Breast epithelium (tissue), 4 donors: ENCODE data around the gene CNBD2. TPM values are rescaled to one million over a fixed set of nuclear protein-coding genes. Genes with fewer than 3 reads are reported as not detected.
"Not testable (repeated sequence)": the region's sequence is repeated elsewhere in the genome, so short reads cannot be mapped to it uniquely, and the experiment has no call there.

Experiments used
- DNase-seq, 2 donors: peaks; one replicate each; pipeline ENCODE4 v3.0.0-alpha.2; 2019; ENCODE audit warnings: low spot score in 2 of 2
- H3K27ac ChIP-seq, 2 donors: fragments of 200-600 bp; sonication (generic) in 1 of 2; one replicate each; pipeline ENCODE4 v1.5.1; 2016 to 2019; ENCODE audit warnings: mild to moderate bottlenecking in 1 of 2
- H3K27me3 ChIP-seq, 2 donors: fragments of 200-600 bp; sonication (generic) in 1 of 2; one replicate each; pipeline versions ENCODE4 v1.5.1 to v1.6.0; 2017 to 2019; ENCODE audit warnings: control low read depth in 1 of 2, mild to moderate bottlenecking in 1 of 2
- H3K36me3 ChIP-seq: fragments of 200-600 bp; one replicate; pipeline ENCODE4 v1.5.1; 2019
- H3K4me1 ChIP-seq, 2 donors: fragments of 200-600 bp; sonication (generic); one replicate each; pipeline ENCODE4 v1.5.1; 2016 to 2019; ENCODE audit warnings: control low read depth in 1 of 2
- H3K4me3 ChIP-seq, 3 donors: fragments of 200-600 bp; sonication (generic); 1 replicate in 2 of 3; 2 replicates in 1 of 3; pipeline ENCODE4 v1.5.1; 2016 to 2019; ENCODE audit warnings: mild to moderate bottlenecking in 3 of 3, moderate library complexity in 2 of 3
- H3K9me3 ChIP-seq, 2 donors: fragments of 200-600 bp; sonication (generic) in 1 of 2; one replicate each; pipeline ENCODE4 v1.5.1; 2016 to 2019; ENCODE audit warnings: control low read depth in 1 of 2
- CTCF ChIP-seq, 3 donors: fragments of 450-650 bp; IDR thresholded peaks; one replicate each; pipeline ENCODE4 v1.5.1; 2016 to 2017; ENCODE audit warnings: antibody characterized with exemption in 3 of 3, mild to moderate bottlenecking in 3 of 3, moderate library complexity in 3 of 3
- POLR2A ChIP-seq: fragments of 450-650 bp; IDR thresholded peaks from one replicate; pipeline ENCODE4 v1.6.1; 2016; ENCODE audit warnings: antibody characterized with exemption, mild to moderate bottlenecking, moderate library complexity
- POLR2AphosphoS5 ChIP-seq, 3 donors: sonication (generic); formaldehyde crosslinking; IDR thresholded peaks; one replicate each; pipeline ENCODE4 v1.6.1; 2017; ENCODE audit warnings: antibody characterized with exemption in 3 of 3
- intact Hi-C: fragments of 100-400 bp; cut with DNase I; formaldehyde crosslinking; loops from one replicate; pipeline ENCODE4 v1.15.1; 2023; ENCODE audit warnings: low total_unique reads
- total RNA-seq, 3 donors: library from RNA; depleted of rRNA; stranded (reverse); fragments of >200 nt; gene quantifications; one replicate each; pipeline ENCODE4 v1.1.0, GENCODE V29; 2016

CNBD2 gene
- total RNA-seq, 3 donors from 2014 or later: 2.2 to 6.7 (median 2.3) TPM

GRCh38 chr20:35994994-35995453 lies 26.6 kb downstream of the CNBD2 start:
- Histone ChIP-seq H3K4me1 (no peaks in the 10 kb centered on the region), H3K9me3 (peaks cover 0 to 3% of the 10 kb centered on the region in 2 donors), H3K4me3 (no peak overlapping the region), H3K36me3 (no peaks in the 10 kb centered on the region), H3K27me3 (no peaks in the 10 kb centered on the region), H3K27ac (no peak overlapping the region)
- intact Hi-C loops: no loop called here
- TF ChIP-seq POLR2A (no peak), CTCF (IDR thresholded peaks at IDR 0.05) (peak; percentile 66 to 91 (median 82)), POLR2AphosphoS5 (IDR thresholded peaks at IDR 0.05) (no peak)
- peak; percentile 72 to 84 for DNase-seq

- H3K36me3 ChIP-seq, H3K4me3 ChIP-seq, H3K9me3 ChIP-seq, DNase-seq, H3K4me1 ChIP-seq, H3K27ac ChIP-seq, H3K27me3 ChIP-seq, intact Hi-C loops: not testable (repeated sequence)
Measured at GRCh38 chr20:35996492-35996891, 28.1 kb downstream of the CNBD2 start.

GRCh38 chr20:36001331-36001730 lies 32.9 kb downstream of the CNBD2 start:
- H3K27ac ChIP-seq, H3K36me3 ChIP-seq, intact Hi-C loops, H3K4me3 ChIP-seq, H3K27me3 ChIP-seq, H3K9me3 ChIP-seq, DNase-seq, H3K4me1 ChIP-seq: not testable (repeated sequence)

GRCh38 chr20:36002855-36003254 lies 34.5 kb downstream of the CNBD2 start:
- no peak for TF ChIP-seq CTCF (IDR thresholded peaks at IDR 0.05)
- no peak for TF ChIP-seq POLR2AphosphoS5 (IDR thresholded peaks at IDR 0.05)
- no peak for TF ChIP-seq POLR2A
- intact Hi-C loops: no loop called here
- Histone ChIP-seq H3K27me3 (no peaks in the 10 kb centered on the region), H3K36me3 (no peaks in the 10 kb centered on the region), H3K4me1 (no peaks in the 10 kb centered on the region), H3K9me3 (peaks cover 0 to 6% of the 10 kb centered on the region in 2 donors), H3K4me3 (no peak overlapping the region), H3K27ac (no peak overlapping the region)
- no peak for DNase-seq

GRCh38 chr20:36004045-36004444 lies 35.7 kb downstream of the CNBD2 start:
- H3K4me1 ChIP-seq: no peaks in the 10 kb centered on the region
- no peak overlapping the region for H3K4me3 ChIP-seq
- H3K9me3 ChIP-seq: peaks cover 0 to 6% of the 10 kb centered on the region in 2 donors
- no peak overlapping the region for H3K27ac ChIP-seq
- no peak for TF ChIP-seq POLR2A
- TF ChIP-seq POLR2AphosphoS5 (IDR thresholded peaks at IDR 0.05): no peak
- no peak for TF ChIP-seq CTCF (IDR thresholded peaks at IDR 0.05)
- H3K36me3 ChIP-seq: no peaks in the 10 kb centered on the region
- DNase-seq: no peak
- intact Hi-C loops: no loop called here
- H3K27me3 ChIP-seq: no peaks in the 10 kb centered on the region

- no peak overlapping the region for H3K4me3 ChIP-seq
- H3K27ac ChIP-seq: no peak overlapping the region
- no peak for TF ChIP-seq POLR2A
- no peak for TF ChIP-seq CTCF (IDR thresholded peaks at IDR 0.05)
- no peak for TF ChIP-seq POLR2AphosphoS5 (IDR thresholded peaks at IDR 0.05)
- H3K36me3 ChIP-seq: no peaks in the 10 kb centered on the region
- intact Hi-C loops: no loop called here
- no peaks in the 10 kb centered on the region for H3K9me3 ChIP-seq
- DNase-seq: no peak
- H3K4me1 ChIP-seq: no peaks in the 10 kb centered on the region
- no peaks in the 10 kb centered on the region for H3K27me3 ChIP-seq
Measured at GRCh38 chr20:36008461-36009035, 40.2 kb downstream of the CNBD2 start.
